ENCODE measurements around the gene MGAT5B. TPM values are rescaled to one million over a fixed set of nuclear protein-coding genes. Genes with fewer than 3 reads are reported as not detected.

The MGAT5B gene
- total and polyA plus RNA-seq, 10 donors: 0.02 to 2.0 (median 0.75) TPM

GRCh38 chr17:76989519-76989918 is 121.3 kb downstream of the MGAT5B start:
- H3K4me1 ChIP-seq: peaks cover 0 to 8% (median 0%) of the 10 kb centered on the region in 6 donors
- peaks cover 0 to 19% (median 0%) of the 10 kb centered on the region in 7 donors for H3K27me3 ChIP-seq (replicated peaks in 1 of 7)

GRCh38 chr17:76992891-76993290 is 124.7 kb downstream of the MGAT5B start:
- no peak for DNase-seq
- Histone ChIP-seq H3K4me3 (no peak overlapping the region), H3K9me3 (no peaks in the 10 kb centered on the region), H3K36me3 (no peaks in the 10 kb centered on the region), H3K4me1 (peaks cover 0 to 23% (median 9%) of the 10 kb centered on the region in 6 donors), H3K27me3 (replicated peaks in 1 of 7) (peaks cover 0 to 13% (median 0%) of the 10 kb centered on the region in 7 donors), H3K27ac (no peak overlapping the region)
- intact Hi-C loops (cut with DNase I; ENCODE audit: low total_unique reads): no loop called here
- TF ChIP-seq CTCF (IDR thresholded peaks at IDR 0.05 in 8 of 11, conservative IDR thresholded peaks at IDR 0.05 in 3 of 11): no peak
- 52 to 84% (median 78%) methylated on average over 4 to 5 of the region's 5 CpGs for WGBS, 5 donors

More at GRCh38 chr17:76989519-76989918, 121.3 kb downstream of the MGAT5B start:
- H3K36me3 ChIP-seq: no peaks in the 10 kb centered on the region
- intact Hi-C loops (cut with DNase I; ENCODE audit: low total_unique reads): no loop called here
- H3K9me3 ChIP-seq: no peaks in the 10 kb centered on the region
- WGBS, 5 donors: 67 to 89% (median 83%) methylated on average over 4 to 5 of the region's 5 CpGs
- TF ChIP-seq POLR2AphosphoS5 (IDR thresholded peaks at IDR 0.05) (no peak), POLR2A (IDR thresholded peaks at IDR 0.05) (no peak), CTCF (IDR thresholded peaks at IDR 0.05 in 8 of 11, conservative IDR thresholded peaks at IDR 0.05 in 3 of 11) (no peak)
- H3K27ac ChIP-seq: no peak overlapping the region
- DNase-seq: peak; percentile 18
- H3K4me3 ChIP-seq: no peak overlapping the region

- WGBS, 5 donors: 40 to 59% (median 48%) methylated on average over 5 of the region's 5 CpGs
- Histone ChIP-seq H3K36me3 (no peaks in the 10 kb centered on the region), H3K27ac (no peak overlapping the region), H3K4me3 (no peak overlapping the region), H3K27me3 (replicated peaks in 1 of 7) (peaks cover 0 to 18% (median 0%) of the 10 kb centered on the region in 7 donors), H3K4me1 (peaks cover 0 to 31% (median 17%) of the 10 kb centered on the region in 6 donors), H3K9me3 (no peaks in the 10 kb centered on the region)
- TF ChIP-seq POLR2AphosphoS5 (IDR thresholded peaks at IDR 0.05): no peak
- no peak for TF ChIP-seq CTCF (IDR thresholded peaks at IDR 0.05 in 8 of 11, conservative IDR thresholded peaks at IDR 0.05 in 3 of 11)
- no peak for TF ChIP-seq POLR2A (IDR thresholded peaks at IDR 0.05)
- DNase-seq: no peak
- intact Hi-C loops (cut with DNase I; ENCODE audit: low total_unique reads): no loop called here
These were observed 125.4 kb downstream of the MGAT5B start for GRCh38 chr17:76993651-76994050.

GRCh38 chr17:76994237-76994637 is 126.0 kb downstream of the MGAT5B start:
- H3K4me1 ChIP-seq: peaks cover 0 to 36% (median 22%) of the 10 kb centered on the region in 6 donors
- DNase-seq: no peak
- no peaks in the 10 kb centered on the region for H3K36me3 ChIP-seq
- TF ChIP-seq POLR2A (IDR thresholded peaks at IDR 0.05): no peak
- TF ChIP-seq POLR2AphosphoS5 (IDR thresholded peaks at IDR 0.05): no peak
- H3K9me3 ChIP-seq: no peaks in the 10 kb centered on the region
- 32 to 49% (median 40%) methylated on average over 6 of the region's 6 CpGs for WGBS, 5 donors
- peaks cover 0 to 22% (median 0%) of the 10 kb centered on the region in 7 donors for H3K27me3 ChIP-seq (replicated peaks in 1 of 7)
- no peak overlapping the region for H3K27ac ChIP-seq
- no peak overlapping the region for H3K4me3 ChIP-seq
- intact Hi-C loops (cut with DNase I; ENCODE audit: low total_unique reads): no loop called here
